HepG2 (cell line): Measurements from ENCODE around the gene FNDC3B. TPM values are rescaled to one million over a fixed set of nuclear protein-coding genes. Genes with fewer than 3 reads are reported as not detected.
A peak's percentile ranks its signal among the peaks of the same experiment; 100 is the strongest.

Experiments
- ATAC-seq: fragments of 200-7000 bp; cut with Tn5 transposase; 3 replicates; pipeline ENCODE4 v1.9.1; 2020; ENCODE audit warnings: mild to moderate bottlenecking, moderate library complexity
- BruUV-seq: library from RNA; stranded (reverse); fragments of 400-500 nt; replicated peaks from 2 replicates; lab custom pipeline; 2021; lab: Mats Ljungman, UMichigan
- CTCF ChIA-PET: fragments of 300-600 bp; formaldehyde crosslinking; extraction: SDS; loops from one replicate; lab custom pipeline; 2021; ENCODE audit warnings: low total read pairs, inconsistent platforms, low intra/inter-chr PET ratio; lab: Yijun Ruan, JAX
- POLR2A ChIA-PET: fragments of 350-600 bp; sonication (Branson Sonifier 250); formaldehyde crosslinking; loops from one replicate; lab custom pipeline; 2020; ENCODE audit warnings: antibody characterized with exemption, inconsistent platforms; lab: Yijun Ruan, JAX
- DNase-seq: peaks from one replicate; pipeline ENCODE4 v3.0.0-alpha.2; 2015; ENCODE audit warnings: low spot score
- FAIRE-seq: peaks from 3 replicates; lab custom pipeline; 2011; peaks lifted over from hg19 to GRCh38; lab: Jason Lieb, UNC
- H2AFZ ChIP-seq: one replicate; pipeline ENCODE4 v1.6.1; 2011; ENCODE audit warnings: low read length, inconsistent platforms
- H3K27ac ChIP-seq: fragments of 300-600 bp; 3 replicates; pipeline ENCODE4 v1.8.0; 2011; ENCODE audit warnings: mixed run types, mild to moderate bottlenecking, mixed read lengths, low read length, inconsistent platforms; ENCODE audit not compliant: insufficient read depth; ENCODE audit errors: extremely low read length
- H3K27me3 ChIP-seq, 2 experiments: fragments of 200-600 bp in 1 of 2; 2 replicates in 1 of 2; 3 replicates in 1 of 2; pipeline versions ENCODE4 v1.6.0 to v1.8.0; 2011; ENCODE audit warnings: low read length in 2 of 2, mild to moderate bottlenecking in 2 of 2, moderate library complexity in 2 of 2, inconsistent platforms in 1 of 2; ENCODE audit not compliant: insufficient read depth in 2 of 2, control insufficient read depth in 1 of 2
- H3K36me3 ChIP-seq, 2 experiments: fragments of 200-600 bp in 1 of 2; replicated peaks in 1 of 2; 2 replicates in 1 of 2; 3 replicates in 1 of 2; pipeline versions ENCODE4 v1.5.1 to v1.8.0; 2011; ENCODE audit warnings: low read length in 2 of 2, inconsistent platforms in 1 of 2; ENCODE audit not compliant: insufficient read depth in 2 of 2, control insufficient read depth in 1 of 2
- H3K4me1 ChIP-seq: 2 replicates; pipeline ENCODE4 v1.5.1; 2012; ENCODE audit warnings: low read length, inconsistent platforms; ENCODE audit not compliant: insufficient read depth
- H3K4me2 ChIP-seq: 2 replicates; pipeline ENCODE4 v1.6.0; 2011; ENCODE audit warnings: low read depth, low read length, inconsistent platforms
- H3K4me3 ChIP-seq, 3 experiments: fragments of 200-600 bp in 1 of 3; sonication (generic), shearing (Covaris generic) in 1 of 3; replicated peaks in 1 of 3; 2 replicates each; pipeline ENCODE4 v1.5.1; 2011 to 2016; ENCODE audit warnings: low read length in 3 of 3, inconsistent platforms in 2 of 3, low read depth in 2 of 3, mild to moderate bottlenecking in 2 of 3, control low read depth in 1 of 3, mixed read lengths in 1 of 3; ENCODE audit not compliant: insufficient read depth in 1 of 3
- H3K79me2 ChIP-seq: one replicate; pipeline ENCODE4 v1.6.1; 2011; ENCODE audit warnings: low read length, inconsistent platforms; ENCODE audit not compliant: insufficient read depth
- H3K9ac ChIP-seq: 2 replicates; pipeline ENCODE4 v1.6.0; 2011; ENCODE audit warnings: mild to moderate bottlenecking, low read depth, low read length, inconsistent platforms; ENCODE audit not compliant: insufficient read depth
- H3K9me3 ChIP-seq: 2 replicates; pipeline ENCODE4 v1.5.1; 2012; ENCODE audit warnings: mild to moderate bottlenecking, low read length
- H4K20me1 ChIP-seq: 2 replicates; pipeline ENCODE4 v1.6.0; 2011; ENCODE audit warnings: inconsistent platforms, mild to moderate bottlenecking, low read length, moderate library complexity; ENCODE audit not compliant: insufficient read depth
- AGO2 ChIP-seq: fragments of 200-400 bp; formaldehyde crosslinking; optimal IDR thresholded peaks from 2 replicates; pipeline ENCODE3; 2017; ENCODE audit warnings: mild to moderate bottlenecking, low read depth, low read length, moderate library complexity
- CBX2 ChIP-seq, 2 experiments: fragments of 200-600 bp in 1 of 2; sonication (generic); formaldehyde crosslinking in 1 of 2; IDR thresholded peaks; 2 replicates each; pipeline versions ENCODE4 v1.7.0 to v1.8.1; 2018 to 2022; ENCODE audit warnings: low read depth in 2 of 2, low read length in 1 of 2, mild to moderate bottlenecking in 1 of 2, missing genetic modification reagents in 1 of 2
- CHD4 ChIP-seq: fragments of 200-600 bp; sonication (generic); IDR thresholded peaks from 2 replicates; pipeline ENCODE4 v1.7.0; 2017; ENCODE audit warnings: mild to moderate bottlenecking, low read length, borderline replicate concordance
- DMTF1 ChIP-seq: sonication (generic); formaldehyde crosslinking; IDR thresholded peaks from 2 replicates; pipeline ENCODE4 v1.4.0; 2020; ENCODE audit warnings: mild to moderate bottlenecking, missing genetic modification reagents
- ELF1 ChIP-seq: sonication (generic); formaldehyde crosslinking; IDR thresholded peaks from 2 replicates; pipeline ENCODE4 v1.4.0; 2020; ENCODE audit warnings: missing genetic modification reagents
- FLYWCH1 ChIP-seq: sonication (generic); formaldehyde crosslinking; IDR thresholded peaks from 2 replicates; pipeline ENCODE4 v1.8.1; 2023; ENCODE audit warnings: mild to moderate bottlenecking, missing genetic modification reagents
- HMGA1 ChIP-seq: sonication (generic); formaldehyde crosslinking; conservative IDR thresholded peaks from 2 replicates; pipeline ENCODE4 v1.4.0; 2020; ENCODE audit warnings: missing genetic modification reagents
- KMT2A ChIP-seq: sonication (generic); formaldehyde crosslinking; IDR thresholded peaks from 2 replicates; pipeline ENCODE4 v1.4.0; 2020; ENCODE audit warnings: missing genetic modification reagents
- NCOA1 ChIP-seq: sonication (generic); formaldehyde crosslinking; IDR thresholded peaks from 2 replicates; pipeline ENCODE4 v1.9.0; 2021; ENCODE audit warnings: missing genetic modification reagents
- POLR2AphosphoS5 ChIP-seq: IDR thresholded peaks from 2 replicates; pipeline ENCODE4 v1.6.1; 2012; ENCODE audit warnings: low read depth, low read length
- POLR2G ChIP-seq: fragments of 200-400 bp; formaldehyde crosslinking; IDR thresholded peaks from 2 replicates; pipeline ENCODE4 v1.6.1; 2018; ENCODE audit warnings: mild to moderate bottlenecking, low read depth, low read length, moderate library complexity
- PTBP1 ChIP-seq: fragments of 200-400 bp; formaldehyde crosslinking; IDR thresholded peaks from 2 replicates; pipeline ENCODE4 v1.6.1; 2018; ENCODE audit warnings: low read length, low read depth; ENCODE audit not compliant: poor library complexity, severe bottlenecking
- SMARCE1 ChIP-seq: fragments of 450-650 bp; IDR thresholded peaks from 2 replicates; pipeline ENCODE4 v1.6.1; 2017; ENCODE audit warnings: borderline replicate concordance
- SP4 ChIP-seq: sonication (generic); formaldehyde crosslinking; IDR thresholded peaks from 2 replicates; pipeline ENCODE4 v1.8.1; 2023; ENCODE audit warnings: mild to moderate bottlenecking, missing genetic modification reagents
- SRF ChIP-seq: IDR thresholded peaks from 2 replicates; pipeline ENCODE4 v1.6.1; 2011; ENCODE audit warnings: mild to moderate bottlenecking, low read depth, low read length, moderate library complexity
- ZBTB39 ChIP-seq: sonication (generic); formaldehyde crosslinking; IDR thresholded peaks from 2 replicates; pipeline ENCODE4 v1.5.0; 2020; ENCODE audit warnings: missing genetic modification reagents
- ZNF143 ChIP-seq: sonication (generic); formaldehyde crosslinking; IDR thresholded peaks from 2 replicates; pipeline ENCODE4 v1.4.0; 2020; ENCODE audit warnings: missing genetic modification reagents
- ZNF264 ChIP-seq: sonication (generic); formaldehyde crosslinking; IDR thresholded peaks from 2 replicates; pipeline ENCODE4 v1.4.0; 2020; ENCODE audit warnings: missing genetic modification reagents
- ZNF30 ChIP-seq: sonication (generic); formaldehyde crosslinking; IDR thresholded peaks from 2 replicates; pipeline ENCODE4 v1.5.0; 2020; ENCODE audit warnings: mild to moderate bottlenecking, missing genetic modification reagents
- ZNF576 ChIP-seq: sonication (generic); formaldehyde crosslinking; IDR thresholded peaks from 2 replicates; pipeline ENCODE4 v1.4.0; 2020; ENCODE audit warnings: mild to moderate bottlenecking, missing genetic modification reagents
- ZNF775 ChIP-seq: sonication (generic); formaldehyde crosslinking; IDR thresholded peaks from 2 replicates; pipeline ENCODE4 v1.4.0; 2020; ENCODE audit warnings: missing genetic modification reagents, mild to moderate bottlenecking, moderate library complexity, borderline replicate concordance
- ZNF878 ChIP-seq: sonication (generic); formaldehyde crosslinking; IDR thresholded peaks from 2 replicates; pipeline ENCODE4 v1.8.1; 2023; ENCODE audit warnings: mild to moderate bottlenecking, missing genetic modification reagents, moderate library complexity
- WGBS: methylation state at CpG from one replicate; pipeline ENCODE4 v1.1.6; 2017; ENCODE audit warnings: low lambda C conversion rate; 5-methylcytosine and 5-hydroxymethylcytosine counted together
- in situ Hi-C: cut with HindIII; loops from 2 replicates; pipeline ENCODE4 v1.10.0; 2017; ENCODE audit warnings: low pct_unique_long_range_greater_than_20kb; ENCODE audit not compliant: extremely low pct_ligation_motif_present
- intact Hi-C: fragments of 100-400 bp; cut with micrococcal nuclease; formaldehyde crosslinking; loops from one replicate; pipeline ENCODE4 v1.10.0; 2022; ENCODE audit not compliant: unreplicated experiment
- polyA plus RNA-seq, 8 experiments: library from polyadenylated mRNA; depleted of rRNA in 3 of 8; stranded (reverse) in 7 of 8; unstranded in 1 of 8; fragments of >200 nt; fragmentation: Illumina TruSeq in 4 of 8; extraction: Trizol in 4 of 8; gene quantifications; 2 replicates each; pipeline versions ENCODE4 v1.2.1 to v1.2.3, GENCODE V29; 2011 to 2016; ENCODE audit warnings: low read depth in 4 of 8, missing spikeins in 1 of 8, mixed read lengths in 1 of 8; ENCODE audit not compliant: insufficient read depth in 1 of 8
- total RNA-seq, 5 experiments: library from RNA; depleted of rRNA; stranded (reverse); fragments of >200 nt; fragmentation: Illumina TruSeq; extraction: Trizol; gene quantifications; 2 replicates each; pipeline ENCODE4 v1.2.3, GENCODE V29; 2016; ENCODE audit warnings: low read depth in 1 of 5

The FNDC3B gene
- total and polyA plus RNA-seq, 2 of the 13 experiments (the other 11 are each of a cell fraction or from before 2014, with no cell fraction given): 74.8 to 103 TPM

- BruUV-seq: TSS peak; percentile 6
- no peak for TF ChIP-seq FLYWCH1 (CRISPR knock-in tag)
- TF ChIP-seq NCOA1 (CRISPR knock-in tag): no peak
- no peak for TF ChIP-seq DMTF1
- TF ChIP-seq ZNF775 (CRISPR knock-in tag): no peak
- no peak for TF ChIP-seq ZNF576 (CRISPR knock-in tag)
- TF ChIP-seq CBX2 (IDR thresholded peaks at IDR 0.05; ENCODE audit: low read depth, low read length): no peak
- no peak for TF ChIP-seq CBX2 (CRISPR knock-in tag; IDR thresholded peaks at IDR 0.05; ENCODE audit: low read depth)
- peak; percentile 40; the same call in 1 of the 2 replicates for TF ChIP-seq POLR2AphosphoS5
- TF ChIP-seq ZNF878: no peak
- TF ChIP-seq SMARCE1: no peak
- TF ChIP-seq ZBTB39: no peak
- 0 out of 2 replicates have a peak, but pooled peaks have one; percentile 34 for TF ChIP-seq POLR2G
- peak; percentile 39 for TF ChIP-seq AGO2
- no peak for TF ChIP-seq SP4 (CRISPR knock-in tag)
- TF ChIP-seq CHD4: no peak
- no peak for TF ChIP-seq ZNF30
- no peak for TF ChIP-seq PTBP1
- TF ChIP-seq HMGA1 (CRISPR knock-in tag): no peak
- no peak for TF ChIP-seq KMT2A (CRISPR knock-in tag)
- TF ChIP-seq ELF1 (CRISPR knock-in tag): no peak
- no peak for TF ChIP-seq ZNF143 (CRISPR knock-in tag)
- no peak for TF ChIP-seq ZNF264 (CRISPR knock-in tag)
- no peak for TF ChIP-seq SRF
Observed at GRCh38 chr3:172161133-172161789, 121.9 kb downstream of the FNDC3B start.

More at GRCh38 chr3:172161133-172161789, 121.9 kb downstream of the FNDC3B start:
- peaks cover 99% of the 10 kb centered on the region for H3K79me2 ChIP-seq
- WGBS: 89% methylated on average over 3 of the region's 4 CpGs
- in situ Hi-C loops: no loop called here
- no peak overlapping the region for H3K4me3 ChIP-seq
- peaks cover 88% of the 10 kb centered on the region for H3K4me1 ChIP-seq
- no peak overlapping the region for H3K9ac ChIP-seq
- intact Hi-C loops: no loop called here
- H4K20me1 ChIP-seq: peaks cover 100% of the 10 kb centered on the region
- no peak overlapping the region for H3K27ac ChIP-seq
- no peaks in the 10 kb centered on the region for H3K27me3 ChIP-seq
- ATAC-seq (no peak; the same call in 2 of the 3 replicates), FAIRE-seq (no peak), DNase-seq (no peak)
- no peak overlapping the region for H3K4me2 ChIP-seq
- ChIA-PET POLR2A (no interaction called here), CTCF (no interaction called here)
- H3K9me3 ChIP-seq: no peaks in the 10 kb centered on the region
- peaks cover 8 to 36% of the 10 kb centered on the region in 2 experiments for H3K36me3 ChIP-seq
- no peak overlapping the region for H2AFZ ChIP-seq
